ENCODE results near the gene TRAPPC2.

Gene TRAPPC2

GRCh38 chrX:13702111-13702789 is 32.2 kb downstream of the TRAPPC2 start:
- no peak overlapping the region for H3K4me3 ChIP-seq (ENCODE audit: control insufficient read depth, low read depth, low read length)
- no peak for DNase-seq (ENCODE audit: low read depth)
- TF ChIP-seq CTCF (IDR thresholded peaks at IDR 0.05; ENCODE audit: control insufficient read depth, insufficient read depth, low read depth, low read length, missing control alignments), result no peak

GRCh38 chrX:13700380-13700779 is 34.0 kb downstream of the TRAPPC2 start:
- H3K4me3 ChIP-seq (ENCODE audit: control insufficient read depth, low read depth, low read length), result no peak overlapping the region
- DNase-seq (ENCODE audit: low read depth), result no peak
- TF ChIP-seq CTCF (IDR thresholded peaks at IDR 0.05; ENCODE audit: control insufficient read depth, insufficient read depth, low read depth, low read length, missing control alignments), result no peak

GRCh38 chrX:13699183-13699826 is 35.1 kb downstream of the TRAPPC2 start:
- no peak for DNase-seq (ENCODE audit: low read depth)
- no peak for TF ChIP-seq CTCF (IDR thresholded peaks at IDR 0.05; ENCODE audit: control insufficient read depth, insufficient read depth, low read depth, low read length, missing control alignments)
- no peak overlapping the region for H3K4me3 ChIP-seq (ENCODE audit: control insufficient read depth, low read depth, low read length)

GRCh38 chrX:13698432-13698831 is 36.0 kb downstream of the TRAPPC2 start:
- DNase-seq (ENCODE audit: low read depth), result no peak
- TF ChIP-seq CTCF (IDR thresholded peaks at IDR 0.05; ENCODE audit: control insufficient read depth, insufficient read depth, low read depth, low read length, missing control alignments), result no peak
- H3K4me3 ChIP-seq (ENCODE audit: control insufficient read depth, low read depth, low read length), result no peak overlapping the region

- H3K4me3 ChIP-seq (ENCODE audit: control insufficient read depth, low read depth, low read length), result no peak overlapping the region
- no peak for DNase-seq (ENCODE audit: low read depth)
- no peak for TF ChIP-seq CTCF (IDR thresholded peaks at IDR 0.05; ENCODE audit: control insufficient read depth, insufficient read depth, low read depth, low read length, missing control alignments)
Observed at GRCh38 chrX:13697976-13698375, 36.4 kb downstream of the TRAPPC2 start.

GRCh38 chrX:13697455-13697854 is 37.0 kb downstream of the TRAPPC2 start:
- H3K4me3 ChIP-seq (ENCODE audit: control insufficient read depth, low read depth, low read length), result no peak overlapping the region
- no peak for TF ChIP-seq CTCF (IDR thresholded peaks at IDR 0.05; ENCODE audit: control insufficient read depth, insufficient read depth, low read depth, low read length, missing control alignments)
- no peak for DNase-seq (ENCODE audit: low read depth)
